Measurements from ENCODE around the gene SIT1.
"Not testable (repeated sequence)": the region's sequence is repeated elsewhere in the genome, so short reads cannot be mapped to it uniquely, and the experiment has no call there.

The SIT1 gene

GRCh38 chr9:35637427-35637955, 13.2 kb downstream of the SIT1 start:
- DNase-seq (ENCODE audit: low read depth) = not testable (repeated sequence)

GRCh38 chr9:35636877-35637246, 13.9 kb downstream of the SIT1 start:
- not testable (repeated sequence) for DNase-seq (ENCODE audit: low read depth)

- DNase-seq (ENCODE audit: low read depth) = no peak
These were observed 14.4 kb downstream of the SIT1 start for GRCh38 chr9:35636135-35636876.

- no peak for DNase-seq (ENCODE audit: low read depth)
These were observed 15.0 kb downstream of the SIT1 start for GRCh38 chr9:35635730-35636129.

- no peak for DNase-seq (ENCODE audit: low read depth)
These were observed 21.1 kb downstream of the SIT1 start for GRCh38 chr9:35629597-35629996.

- no peak for DNase-seq (ENCODE audit: low read depth)
These were observed 22.2 kb downstream of the SIT1 start for GRCh38 chr9:35628389-35628991.

GRCh38 chr9:35627575-35627974, 23.2 kb downstream of the SIT1 start:
- no peak for DNase-seq (ENCODE audit: low read depth)

GRCh38 chr9:35619800-35620158, 31.0 kb downstream of the SIT1 start:
- no peak for DNase-seq (ENCODE audit: low read depth)

GRCh38 chr9:35618854-35619799, 31.6 kb downstream of the SIT1 start:
- no peak for DNase-seq (ENCODE audit: low read depth)

GRCh38 chr9:35618325-35618727, 32.4 kb downstream of the SIT1 start, which contains the start of gene CD72:
Gene CD72, minus strand, starts transcription at chr9:35618413. Its CDS starts 110 bp downstream, at chr9:35618303.
- DNase-seq (ENCODE audit: low read depth) = no peak

- DNase-seq (ENCODE audit: low read depth) = no peak
These were observed 33.2 kb downstream of the SIT1 start for GRCh38 chr9:35617548-35617947.

GRCh38 chr9:35616681-35617459, 33.9 kb downstream of the SIT1 start:
- no peak for DNase-seq (ENCODE audit: low read depth)

GRCh38 chr9:35615981-35616680, 34.6 kb downstream of the SIT1 start:
- DNase-seq (ENCODE audit: low read depth) = no peak

- DNase-seq (ENCODE audit: low read depth) = no peak
These were observed 37.9 kb downstream of the SIT1 start for GRCh38 chr9:35612843-35613242.

GRCh38 chr9:35612066-35612465, 38.7 kb downstream of the SIT1 start:
- DNase-seq (ENCODE audit: low read depth) = not testable (repeated sequence)

- no peak for DNase-seq (ENCODE audit: low read depth)
These were observed 39.4 kb downstream of the SIT1 start for GRCh38 chr9:35611230-35611797.

GRCh38 chr9:35609820-35610163, 40.9 kb downstream of the SIT1 start:
- no peak for DNase-seq (ENCODE audit: low read depth)

- no peak for DNase-seq (ENCODE audit: low read depth)
These were observed 41.5 kb downstream of the SIT1 start for GRCh38 chr9:35609001-35609819.

GRCh38 chr9:35608221-35608620, 42.5 kb downstream of the SIT1 start:
- no peak for DNase-seq (ENCODE audit: low read depth)

GRCh38 chr9:35606726-35607125, 44.0 kb downstream of the SIT1 start:
- DNase-seq (ENCODE audit: low read depth) = no peak

Measured in non-pigmented ciliary epithelial cell (primary cell).